ENCODE data around the gene KIF19. TPM values are rescaled to one million over a fixed set of nuclear protein-coding genes. Genes with fewer than 3 reads are reported as not detected.

The KIF19 gene
- total and polyA plus RNA-seq, 2 of the 4 experiments (the other 2 are of a cell fraction): not detected

DNA sequence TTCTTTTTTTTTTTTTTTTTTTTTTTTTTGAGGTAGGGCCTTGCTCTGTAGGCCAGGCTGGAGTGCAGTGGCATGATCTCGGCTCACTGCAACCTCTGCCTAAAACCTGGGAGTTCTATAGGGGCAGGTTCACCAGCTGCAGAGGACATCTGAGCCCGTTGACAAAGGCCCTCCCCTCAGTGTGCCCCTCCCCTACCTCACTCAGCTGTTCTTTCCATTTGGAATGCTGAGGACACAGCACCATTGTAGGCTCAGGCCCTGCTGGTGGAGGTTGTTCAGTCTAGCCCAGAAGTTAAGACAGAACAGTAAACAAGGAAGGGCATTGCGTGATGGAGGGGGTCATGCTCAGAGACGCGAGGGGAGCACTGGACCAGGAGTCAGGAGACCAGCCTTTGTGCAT lies 21.8 kb upstream of the KIF19 start:
- Histone ChIP-seq H2BK5ac (ENCODE audit: low read depth, low read length, poor library complexity, severe bottlenecking) (no peak overlapping the region), H4K20me1 (ENCODE audit: insufficient read depth, low read length) (no peaks in the 10 kb centered on the region), H3K4ac (ENCODE audit: low read depth, low read length) (no peak overlapping the region), H4K5ac (ENCODE audit: low read depth, low read length) (no peak overlapping the region), H3K23ac (ENCODE audit: low read depth, low read length) (no peak overlapping the region), H3K18ac (ENCODE audit: low read depth, low read length) (no peak overlapping the region), H3K4me1 (ENCODE audit: control insufficient read depth, insufficient read depth, low read length) (no peaks in the 10 kb centered on the region), H3K36me3 (ENCODE audit: control insufficient read depth, insufficient read depth, low read length) (no peaks in the 10 kb centered on the region), H2AFZ (replicated peaks; ENCODE audit: low read length, poor library complexity) (no peak overlapping the region), H4K91ac (ENCODE audit: insufficient read depth, low read depth, low read length) (no peak overlapping the region), H3K27me3 (ENCODE audit: control insufficient read depth, insufficient read depth, low read length) (no peaks in the 10 kb centered on the region), H3K4me3 (ENCODE audit: insufficient read depth, low read depth, low read length) (no peak overlapping the region), H3K9me3 (ENCODE audit: control insufficient read depth, insufficient read depth, low read length) (peaks cover 5% of the 10 kb centered on the region), H3K79me1 (ENCODE audit: low read depth in 1 of 2, low read length in 2 of 2) (no peaks in the 10 kb centered on the region), H2AK5ac (ENCODE audit: low read depth, low read length) (no peak overlapping the region), H3K4me2 (ENCODE audit: low read depth, low read length) (no peak overlapping the region), H3K9ac (ENCODE audit: low read depth, low read length) (no peak overlapping the region), H3K9me1 (ENCODE audit: insufficient read depth, low read length) (no peaks in the 10 kb centered on the region), H4K8ac (ENCODE audit: low read depth in 2 of 2, low read length in 2 of 2) (no peak overlapping the region), H3K56ac (ENCODE audit: extremely low read depth, insufficient read depth, low read length) (no peak overlapping the region), H2BK20ac (ENCODE audit: low read depth, low read length) (no peak overlapping the region), H3K14ac (replicated peaks; ENCODE audit: low read depth, low read length) (no peak overlapping the region), H3K27ac (ENCODE audit: insufficient read depth, low read length) (no peak overlapping the region), H2BK120ac (ENCODE audit: low read depth, low read length) (no peak overlapping the region), H2BK15ac (ENCODE audit: low read depth, low read length) (no peak overlapping the region), H2AK9ac (replicated peaks; ENCODE audit: low read depth, low read length, poor library complexity) (no peak overlapping the region)
- in situ Hi-C loops (cut with MboI; ENCODE audit: low sequenced_read_pairs) (no loop called here), intact Hi-C loops (cut with micrococcal nuclease) (no loop called here), dilution Hi-C loops (cut with HindIII; ENCODE audit: low sequenced_read_pairs, unreplicated experiment) (no loop called here)
- no TSS peak for BruUV-seq (replicated peaks)
- no peak for DNase-seq
- ATAC-seq (ENCODE audit: low read depth): no peak
- ChIA-PET CTCF (interaction anchor here (0.7 kb wide), 1 partner anchor 838 kb away, joined by 7 read pairs; no protein-coding TSS in a partner anchor), POLR2A (ENCODE audit: unreplicated experiment) (no interaction called here)
- TF ChIP-seq BHLHE40 (IDR thresholded peaks at IDR 0.05; ENCODE audit: low read depth, low read length) (no peak), MAZ (IDR thresholded peaks at IDR 0.05; ENCODE audit: borderline replicate concordance, low read depth, low read length) (no peak), POLR2A (IDR thresholded peaks at IDR 0.05; ENCODE audit: low read depth, low read length) (no peak), RFX5 (IDR thresholded peaks at IDR 0.05; ENCODE audit: low read depth, low read length) (no peak), MXI1 (IDR thresholded peaks at IDR 0.05; ENCODE audit: borderline replicate concordance, low read depth, low read length) (no peak), MAFK (IDR thresholded peaks at IDR 0.05; ENCODE audit: low read depth, low read length) (no peak), FOS (IDR thresholded peaks at IDR 0.05; ENCODE audit: low read depth, low read length) (no peak), RAD21 (IDR thresholded peaks at IDR 0.05; ENCODE audit: low read length) (no peak), CTCF (conservative IDR thresholded peaks at IDR 0.05; ENCODE audit: low read depth, low read length) (no peak)
- no CpG with 5 or more reads among the region's 5 CpGs for WGBS, 2 experiments (ENCODE audit: extremely low coverage in 2 of 2, insufficient read length in 1 of 2)
